ENCODE results near the gene CLIP1.
"Not testable (repeated sequence)": the region's sequence is repeated elsewhere in the genome, so short reads cannot be mapped to it uniquely, and the experiment has no call there.

The CLIP1 gene

DNA sequence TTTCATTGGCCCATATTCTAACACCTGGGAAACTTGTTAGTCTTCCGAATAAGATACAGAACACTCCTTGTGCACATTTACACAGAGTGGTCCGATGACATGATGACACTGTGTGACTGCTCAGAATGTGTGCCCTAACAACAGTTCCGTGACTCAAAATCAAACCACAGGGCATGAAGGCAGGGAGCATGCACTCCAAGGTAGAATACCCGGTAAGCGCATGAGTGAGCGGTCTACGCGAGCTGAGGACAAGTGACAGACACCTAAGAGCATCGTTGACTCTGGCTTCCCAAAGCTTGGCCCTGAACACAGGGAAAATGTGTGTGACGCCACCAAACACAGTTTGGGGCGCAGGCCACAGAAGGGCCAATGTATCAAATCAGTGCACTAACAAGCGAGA is 18.6 kb downstream of the CLIP1 start:
- no peak for DNase-seq (ENCODE audit: extremely low read depth, low read depth)
- TF ChIP-seq, protein P1, sequence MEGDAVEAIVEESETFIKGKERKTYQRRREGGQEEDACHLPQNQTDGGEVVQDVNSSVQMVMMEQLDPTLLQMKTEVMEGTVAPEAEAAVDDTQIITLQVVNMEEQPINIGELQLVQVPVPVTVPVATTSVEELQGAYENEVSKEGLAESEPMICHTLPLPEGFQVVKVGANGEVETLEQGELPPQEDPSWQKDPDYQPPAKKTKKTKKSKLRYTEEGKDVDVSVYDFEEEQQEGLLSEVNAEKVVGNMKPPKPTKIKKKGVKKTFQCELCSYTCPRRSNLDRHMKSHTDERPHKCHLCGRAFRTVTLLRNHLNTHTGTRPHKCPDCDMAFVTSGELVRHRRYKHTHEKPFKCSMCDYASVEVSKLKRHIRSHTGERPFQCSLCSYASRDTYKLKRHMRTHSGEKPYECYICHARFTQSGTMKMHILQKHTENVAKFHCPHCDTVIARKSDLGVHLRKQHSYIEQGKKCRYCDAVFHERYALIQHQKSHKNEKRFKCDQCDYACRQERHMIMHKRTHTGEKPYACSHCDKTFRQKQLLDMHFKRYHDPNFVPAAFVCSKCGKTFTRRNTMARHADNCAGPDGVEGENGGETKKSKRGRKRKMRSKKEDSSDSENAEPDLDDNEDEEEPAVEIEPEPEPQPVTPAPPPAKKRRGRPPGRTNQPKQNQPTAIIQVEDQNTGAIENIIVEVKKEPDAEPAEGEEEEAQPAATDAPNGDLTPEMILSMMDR (IDR thresholded peaks at IDR 0.05; ENCODE audit: low read depth, low read length) = no peak

DNA sequence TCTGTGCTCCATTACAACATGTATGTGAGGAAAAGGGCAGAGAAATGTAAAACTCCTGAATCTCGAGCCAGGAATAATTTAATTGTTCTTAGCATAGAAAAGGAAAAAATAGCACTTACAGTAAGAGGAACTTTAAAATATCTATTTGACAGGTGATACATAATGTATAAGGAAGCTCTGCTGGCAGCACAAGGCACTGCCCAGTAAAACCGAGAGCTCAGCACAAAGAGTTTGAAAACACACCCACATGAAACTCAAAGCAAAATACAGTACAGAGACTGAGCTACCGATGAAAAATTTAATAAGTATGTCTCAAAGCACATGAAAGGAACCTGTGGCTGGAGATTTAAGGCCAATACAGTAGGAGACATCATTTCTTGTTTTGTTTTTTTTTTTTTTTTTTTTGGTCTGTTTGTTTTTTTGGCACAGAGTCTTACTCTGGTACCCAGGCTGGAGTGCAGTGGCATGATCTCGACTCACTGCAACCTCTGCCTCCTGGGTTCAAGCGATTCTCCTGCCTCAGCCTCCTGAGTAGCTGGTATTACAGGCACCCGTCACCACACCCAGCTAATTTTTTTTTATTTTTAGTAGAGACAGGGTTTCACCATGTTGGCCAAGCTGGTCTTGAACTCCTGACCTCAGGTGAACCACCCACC is 19.2 kb downstream of the CLIP1 start:
- TF ChIP-seq, protein P1 (IDR thresholded peaks at IDR 0.05; ENCODE audit: low read depth, low read length) = no peak
- DNase-seq (ENCODE audit: extremely low read depth, low read depth) = no peak

DNA sequence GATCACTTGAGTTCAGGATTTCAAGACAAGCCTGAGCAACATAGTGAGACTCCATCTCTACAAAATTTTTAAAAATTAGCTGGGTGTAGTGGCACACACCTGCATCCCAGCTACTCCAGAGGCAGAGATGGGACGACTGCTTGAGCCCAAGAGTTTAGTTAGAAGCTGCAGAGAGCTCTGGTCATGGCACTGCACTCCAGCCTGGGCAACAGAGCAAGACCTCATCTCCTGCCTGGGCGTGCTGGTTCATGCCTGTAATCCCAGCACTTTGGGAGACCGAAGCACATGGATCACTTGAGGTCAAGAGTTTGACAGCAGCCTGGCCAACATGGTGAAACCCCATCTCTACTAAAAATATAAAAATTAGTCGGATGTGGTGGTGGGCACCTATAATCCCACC is 20.2 kb downstream of the CLIP1 start:
- DNase-seq (ENCODE audit: extremely low read depth, low read depth) = no peak
- TF ChIP-seq, protein P1 (IDR thresholded peaks at IDR 0.05; ENCODE audit: low read depth, low read length) = no peak

DNA sequence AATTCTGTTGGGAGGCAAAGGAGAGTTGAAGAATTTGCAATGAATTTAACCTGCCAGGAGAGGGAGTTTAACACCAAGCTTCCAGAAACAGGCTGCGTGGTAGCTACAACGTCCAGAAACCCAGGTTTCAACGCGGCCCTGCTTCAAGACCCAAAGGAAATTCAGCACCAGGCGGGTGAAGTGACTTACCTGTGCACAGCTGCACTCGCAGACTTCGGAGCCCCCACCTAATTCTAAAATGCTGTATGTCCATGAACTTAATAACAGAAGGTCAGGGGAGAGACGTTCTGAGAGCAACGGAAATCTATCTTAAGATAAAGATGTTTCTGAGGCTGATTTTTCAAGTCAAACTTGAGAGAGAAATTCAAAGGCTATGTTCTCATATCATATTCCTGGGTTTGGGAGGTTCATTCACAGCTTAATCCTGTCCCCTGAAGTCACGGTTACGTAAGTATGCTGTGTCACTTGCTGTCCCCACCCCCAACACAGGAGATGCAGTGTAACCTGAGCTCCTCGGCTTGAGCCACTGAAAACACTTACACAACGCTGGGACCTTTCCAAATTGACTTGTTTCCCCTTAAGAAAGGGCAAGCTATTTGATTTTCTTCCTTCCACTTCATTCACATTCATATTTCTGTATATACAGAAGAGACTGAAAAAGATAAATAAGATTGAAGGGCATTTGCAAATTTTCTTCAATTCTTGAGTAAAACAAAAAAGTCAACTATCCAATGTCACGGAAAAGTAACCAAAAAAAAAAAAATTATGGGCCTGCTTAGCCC is 22.7 kb downstream of the CLIP1 start:
- TF ChIP-seq, protein P1 (IDR thresholded peaks at IDR 0.05; ENCODE audit: low read depth, low read length) = peak; percentile 66
- DNase-seq (ENCODE audit: extremely low read depth, low read depth) = peak; percentile 84

DNA sequence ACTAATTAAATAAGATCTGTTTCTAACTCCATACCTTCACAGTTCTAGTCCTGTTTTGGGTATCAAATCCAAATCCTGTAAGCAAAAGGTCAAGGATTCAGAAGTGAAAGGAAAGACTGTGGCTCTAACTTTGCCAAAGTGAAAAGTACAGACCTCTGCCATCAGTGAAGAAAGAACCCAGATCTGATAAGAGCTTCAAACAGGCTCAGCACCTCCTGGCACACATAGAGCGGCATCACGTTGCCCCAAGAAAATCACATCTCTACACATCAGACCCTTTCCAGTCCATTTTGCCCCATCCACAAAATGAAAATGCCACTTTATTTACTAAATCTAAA is 23.2 kb downstream of the CLIP1 start:
- TF ChIP-seq, protein P1 (IDR thresholded peaks at IDR 0.05; ENCODE audit: low read depth, low read length) = no peak
- DNase-seq (ENCODE audit: extremely low read depth, low read depth) = no peak

DNA sequence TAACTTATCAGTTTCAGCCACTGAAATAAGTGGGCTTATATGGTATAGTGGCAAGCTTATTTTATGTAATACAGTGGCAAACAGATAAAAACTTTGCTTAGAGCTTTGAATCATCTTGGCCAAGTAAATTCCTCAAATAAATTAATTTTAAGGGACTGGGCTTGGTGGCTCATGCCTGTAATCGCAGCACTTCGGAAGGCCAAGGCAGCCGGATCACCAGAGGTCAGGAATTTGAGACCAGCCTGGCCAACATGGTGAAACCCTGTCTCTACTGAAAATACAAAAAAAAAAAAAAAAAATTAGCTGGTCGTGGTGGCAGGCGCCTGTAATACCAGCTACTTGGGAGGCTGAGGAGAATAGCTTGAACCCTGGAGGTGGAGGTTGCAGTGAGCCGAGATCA is 24.5 kb downstream of the CLIP1 start:
- not testable (repeated sequence) for DNase-seq (ENCODE audit: extremely low read depth, low read depth)

DNA sequence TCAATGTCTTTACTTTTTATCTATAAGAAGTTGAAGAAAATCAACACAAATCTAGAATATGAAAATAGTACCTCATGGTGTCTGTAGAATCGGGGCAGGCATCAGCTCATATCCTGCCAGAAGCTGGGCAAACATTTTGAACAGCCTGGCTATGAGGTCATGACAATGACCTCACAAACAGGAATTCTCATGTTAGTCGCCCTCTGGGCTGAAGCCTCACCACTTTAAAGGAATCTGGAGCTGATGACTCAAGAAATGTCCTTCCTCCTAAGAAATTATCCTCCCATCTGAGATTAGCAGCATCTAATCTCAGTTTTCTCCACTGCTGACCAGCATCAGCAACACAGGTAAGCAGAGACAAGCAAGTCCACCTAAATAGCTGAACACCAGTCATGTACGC is 27.1 kb downstream of the CLIP1 start:
- TF ChIP-seq, protein P1 (IDR thresholded peaks at IDR 0.05; ENCODE audit: low read depth, low read length) = no peak
- DNase-seq (ENCODE audit: extremely low read depth, low read depth) = no peak
